HPDE6-E6E7 (cell line): ENCODE data around the gene SLAMF6.
"Not testable (repeated sequence)": the region's sequence is repeated elsewhere in the genome, so short reads cannot be mapped to it uniquely, and the experiment has no call there.

Experiments
- DNase-seq: peaks from one replicate; pipeline ENCODE4 v3.0.0; 2011; ENCODE audit warnings: missing footprints; ENCODE audit errors: extremely low spot score

The SLAMF6 gene

GRCh38 chr1:160522622-160523345, at the start of gene SLAMF6:
Gene SLAMF6 (minus strand): TSS chr1:160523255. CDS start chr1:160523192, 63 bp downstream.
- no peak for DNase-seq

GRCh38 chr1:160570840-160571239, 47.8 kb upstream of the SLAMF6 start:
- no peak for DNase-seq

- DNase-seq: no peak
These were observed 46.8 kb upstream of the SLAMF6 start for GRCh38 chr1:160569806-160570205.

- no peak for DNase-seq
These were observed 45.0 kb upstream of the SLAMF6 start for GRCh38 chr1:160567858-160568682.

- DNase-seq: no peak
These were observed 44.3 kb upstream of the SLAMF6 start for GRCh38 chr1:160567341-160567740.

GRCh38 chr1:160565564-160565963, 42.5 kb upstream of the SLAMF6 start:
- DNase-seq: no peak

GRCh38 chr1:160563230-160563629, 40.2 kb upstream of the SLAMF6 start:
- DNase-seq: not testable (repeated sequence)

- not testable (repeated sequence) for DNase-seq
These were observed 39.7 kb upstream of the SLAMF6 start for GRCh38 chr1:160562745-160563144.

GRCh38 chr1:160560806-160561205, 37.8 kb upstream of the SLAMF6 start:
- no peak for DNase-seq

GRCh38 chr1:160560045-160560705, 37.1 kb upstream of the SLAMF6 start:
- no peak for DNase-seq

- not testable (repeated sequence) for DNase-seq
These were observed 36.4 kb upstream of the SLAMF6 start for GRCh38 chr1:160559437-160559836.

GRCh38 chr1:160558660-160559380, 35.8 kb upstream of the SLAMF6 start:
- DNase-seq: no peak

GRCh38 chr1:160553778-160554177, 30.7 kb upstream of the SLAMF6 start:
- no peak for DNase-seq

GRCh38 chr1:160552425-160552824, 29.4 kb upstream of the SLAMF6 start:
- no peak for DNase-seq

- no peak for DNase-seq
These were observed 27.5 kb upstream of the SLAMF6 start for GRCh38 chr1:160550572-160551034.

GRCh38 chr1:160549665-160550006, 26.6 kb upstream of the SLAMF6 start:
- DNase-seq: no peak

- DNase-seq: no peak
These were observed 26.1 kb upstream of the SLAMF6 start for GRCh38 chr1:160548960-160549664.

- DNase-seq: no peak
These were observed 25.1 kb upstream of the SLAMF6 start for GRCh38 chr1:160548183-160548582.

GRCh38 chr1:160547422-160547821, 24.4 kb upstream of the SLAMF6 start:
- no peak for DNase-seq

GRCh38 chr1:160546942-160547341, 23.9 kb upstream of the SLAMF6 start:
- DNase-seq: no peak

GRCh38 chr1:160544647-160545046, 21.6 kb upstream of the SLAMF6 start:
- no peak for DNase-seq
